Hepatocyte (in vitro differentiated cells): ENCODE results near the gene RSPH10B2. TPM values are rescaled to one million over a fixed set of nuclear protein-coding genes. Genes with fewer than 3 reads are reported as not detected.
"Not testable (repeated sequence)": the region's sequence is repeated elsewhere in the genome, so short reads cannot be mapped to it uniquely, and the experiment has no call there.

Experiments
- DNase-seq: peaks from one replicate; pipeline ENCODE4 v3.0.0-alpha.2; 2016; ENCODE audit warnings: low spot score
- H2AFZ ChIP-seq: fragments of 200-600 bp; sonication (generic); 2 replicates; pipeline ENCODE4 v1.6.0; 2016; ENCODE audit warnings: antibody characterized with exemption, mild to moderate bottlenecking
- H3K27ac ChIP-seq: fragments of 200-600 bp; sonication (generic); 2 replicates; pipeline ENCODE4 v1.5.1; 2016; ENCODE audit warnings: mild to moderate bottlenecking
- H3K27me3 ChIP-seq: fragments of 200-600 bp; sonication (generic); 2 replicates; pipeline ENCODE4 v1.6.1; 2016
- H3K36me3 ChIP-seq: fragments of 200-600 bp; sonication (generic); replicated peaks from 2 replicates; pipeline ENCODE4 v1.5.1; 2016; ENCODE audit warnings: low read depth; ENCODE audit not compliant: insufficient read depth
- H3K4me1 ChIP-seq: fragments of 200-600 bp; sonication (generic); 2 replicates; pipeline ENCODE4 v1.5.1; 2016; ENCODE audit warnings: mild to moderate bottlenecking, moderate library complexity; ENCODE audit not compliant: insufficient read depth
- H3K4me2 ChIP-seq: fragments of 200-600 bp; sonication (generic); 2 replicates; pipeline ENCODE4 v1.6.0; 2016
- H3K4me3 ChIP-seq: fragments of 200-600 bp; sonication (generic); 2 replicates; pipeline ENCODE4 v1.5.1; 2016; ENCODE audit warnings: mild to moderate bottlenecking
- H3K79me2 ChIP-seq: fragments of 200-600 bp; sonication (generic); 2 replicates; pipeline ENCODE4 v1.6.0; 2017; ENCODE audit warnings: mild to moderate bottlenecking
- H3K9me2 ChIP-seq: fragments of 200-600 bp; sonication (generic); replicated peaks from 2 replicates; pipeline ENCODE4 v1.6.0; 2017; ENCODE audit warnings: mild to moderate bottlenecking; ENCODE audit not compliant: insufficient read depth
- H3K9me3 ChIP-seq: fragments of 200-600 bp; sonication (generic); 2 replicates; pipeline ENCODE4 v1.5.1; 2016; ENCODE audit warnings: low read depth, mild to moderate bottlenecking
- H4K20me1 ChIP-seq: fragments of 200-600 bp; sonication (generic); 2 replicates; pipeline ENCODE4 v1.6.0; 2016; ENCODE audit warnings: mild to moderate bottlenecking; ENCODE audit not compliant: insufficient read depth, poor library complexity, severe bottlenecking
- EZH2 ChIP-seq: fragments of 200-600 bp; sonication (generic); IDR thresholded peaks from 2 replicates; pipeline ENCODE4 v1.6.1; 2016; ENCODE audit warnings: antibody characterized with exemption, mild to moderate bottlenecking, borderline replicate concordance
- EZH2phosphoT487 ChIP-seq: fragments of 200-600 bp; sonication (generic); IDR thresholded peaks from one replicate; pipeline ENCODE4 v1.6.1; 2018; ENCODE audit warnings: antibody characterized with exemption, mild to moderate bottlenecking, low read depth, moderate library complexity; ENCODE audit not compliant: unreplicated experiment, severe bottlenecking
- WGBS: methylation state at CpG from one replicate; pipeline ENCODE4 v1.1.6; 2016; ENCODE audit warnings: low lambda C conversion rate; ENCODE audit errors: missing lambda C conversion rate; 5-methylcytosine and 5-hydroxymethylcytosine counted together
- polyA plus RNA-seq: library from polyadenylated mRNA; unstranded; fragments of >200 nt; fragmentation: Nextera tagmentation; extraction: Ambion mirVana; gene quantifications from 2 replicates; pipeline ENCODE4 v1.2.1, GENCODE V29; 2016
- total RNA-seq: library from RNA; depleted of rRNA; stranded (reverse); fragments of >200 nt; gene quantifications from 2 replicates; pipeline ENCODE4 v1.2.3, GENCODE V29; 2014
- TF ChIP-seq, protein P1 (sequence below): fragments of 200-600 bp; sonication (generic); IDR thresholded peaks from 2 replicates; pipeline ENCODE4 v1.5.1; 2016; ENCODE audit warnings: antibody characterized with exemption, mild to moderate bottlenecking; ENCODE audit not compliant: poor library complexity

RSPH10B2 gene
- total and polyA plus RNA-seq, 2 experiments from 2014 or later: not detected

DNA sequence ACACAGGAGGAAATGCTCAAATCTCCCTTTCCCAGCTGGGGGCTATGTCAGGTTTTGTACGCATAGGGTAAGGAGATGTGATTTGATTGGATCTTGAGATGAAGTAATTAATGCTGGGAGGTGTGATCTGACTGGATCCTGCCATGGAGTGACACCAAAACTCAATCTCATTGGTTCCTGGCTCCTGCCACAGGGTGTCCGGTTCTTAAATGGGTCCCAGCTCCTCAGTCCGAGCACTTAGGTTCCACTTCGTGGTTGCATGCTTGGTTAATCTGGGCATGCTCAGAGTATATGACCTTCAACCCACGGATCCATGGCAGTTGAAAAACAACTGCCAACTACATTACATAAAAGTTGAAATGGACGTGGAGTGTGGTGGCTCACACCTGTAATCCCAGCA, 44.1 kb upstream of the RSPH10B2 start:
- no peak overlapping the region for H3K4me2 ChIP-seq
- H4K20me1 ChIP-seq: peaks cover 7% of the 10 kb centered on the region
- H3K9me3 ChIP-seq: no peaks in the 10 kb centered on the region
- no peaks in the 10 kb centered on the region for H3K36me3 ChIP-seq
- peaks cover 9% of the 10 kb centered on the region for H3K4me1 ChIP-seq
- H3K79me2 ChIP-seq: peaks cover 19% of the 10 kb centered on the region
- H3K27ac ChIP-seq: no peak overlapping the region
- H3K9me2 ChIP-seq: no peaks in the 10 kb centered on the region
- no peak overlapping the region for H2AFZ ChIP-seq
- H3K4me3 ChIP-seq: no peak overlapping the region
- peaks cover 9% of the 10 kb centered on the region for H3K27me3 ChIP-seq
- TF ChIP-seq, protein P1, sequence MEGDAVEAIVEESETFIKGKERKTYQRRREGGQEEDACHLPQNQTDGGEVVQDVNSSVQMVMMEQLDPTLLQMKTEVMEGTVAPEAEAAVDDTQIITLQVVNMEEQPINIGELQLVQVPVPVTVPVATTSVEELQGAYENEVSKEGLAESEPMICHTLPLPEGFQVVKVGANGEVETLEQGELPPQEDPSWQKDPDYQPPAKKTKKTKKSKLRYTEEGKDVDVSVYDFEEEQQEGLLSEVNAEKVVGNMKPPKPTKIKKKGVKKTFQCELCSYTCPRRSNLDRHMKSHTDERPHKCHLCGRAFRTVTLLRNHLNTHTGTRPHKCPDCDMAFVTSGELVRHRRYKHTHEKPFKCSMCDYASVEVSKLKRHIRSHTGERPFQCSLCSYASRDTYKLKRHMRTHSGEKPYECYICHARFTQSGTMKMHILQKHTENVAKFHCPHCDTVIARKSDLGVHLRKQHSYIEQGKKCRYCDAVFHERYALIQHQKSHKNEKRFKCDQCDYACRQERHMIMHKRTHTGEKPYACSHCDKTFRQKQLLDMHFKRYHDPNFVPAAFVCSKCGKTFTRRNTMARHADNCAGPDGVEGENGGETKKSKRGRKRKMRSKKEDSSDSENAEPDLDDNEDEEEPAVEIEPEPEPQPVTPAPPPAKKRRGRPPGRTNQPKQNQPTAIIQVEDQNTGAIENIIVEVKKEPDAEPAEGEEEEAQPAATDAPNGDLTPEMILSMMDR: no peak
- TF ChIP-seq EZH2 (no peak), EZH2phosphoT487 (no peak)
- 95% methylated on average over 6 of the region's 6 CpGs for WGBS
- DNase-seq: no peak

DNA sequence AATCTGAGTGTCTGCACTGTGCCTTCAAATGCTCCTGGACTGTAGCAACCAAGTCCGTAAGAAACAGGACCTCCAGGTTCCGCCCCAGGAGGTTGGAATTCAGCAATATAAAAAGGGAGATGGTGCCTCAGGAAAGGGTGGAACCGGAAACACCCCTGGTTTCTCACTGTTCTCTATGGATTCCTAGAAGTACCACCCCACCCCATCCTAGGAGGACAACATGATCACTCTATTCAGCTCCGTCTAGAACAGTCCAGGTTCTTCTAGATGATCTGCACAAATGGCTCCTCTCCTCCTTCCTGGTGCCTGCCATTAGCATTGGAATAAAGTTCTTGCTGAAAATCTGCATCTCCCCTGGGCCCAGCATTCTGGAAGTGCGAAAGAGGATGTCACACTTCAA, 39.5 kb upstream of the RSPH10B2 start:
- Histone ChIP-seq H3K27me3 (peaks cover 2% of the 10 kb centered on the region), H4K20me1 (no peaks in the 10 kb centered on the region), H3K4me3 (no peak overlapping the region), H3K4me2 (no peak overlapping the region), H3K4me1 (no peaks in the 10 kb centered on the region), H3K27ac (no peak overlapping the region), H3K79me2 (no peaks in the 10 kb centered on the region), H3K36me3 (no peaks in the 10 kb centered on the region), H3K9me2 (no peaks in the 10 kb centered on the region), H2AFZ (no peak overlapping the region), H3K9me3 (no peaks in the 10 kb centered on the region)
- WGBS: 85% methylated on average over 5 of the region's 5 CpGs
- TF ChIP-seq, protein P1: no peak
- no peak for TF ChIP-seq EZH2
- no peak for TF ChIP-seq EZH2phosphoT487
- no peak for DNase-seq

DNA sequence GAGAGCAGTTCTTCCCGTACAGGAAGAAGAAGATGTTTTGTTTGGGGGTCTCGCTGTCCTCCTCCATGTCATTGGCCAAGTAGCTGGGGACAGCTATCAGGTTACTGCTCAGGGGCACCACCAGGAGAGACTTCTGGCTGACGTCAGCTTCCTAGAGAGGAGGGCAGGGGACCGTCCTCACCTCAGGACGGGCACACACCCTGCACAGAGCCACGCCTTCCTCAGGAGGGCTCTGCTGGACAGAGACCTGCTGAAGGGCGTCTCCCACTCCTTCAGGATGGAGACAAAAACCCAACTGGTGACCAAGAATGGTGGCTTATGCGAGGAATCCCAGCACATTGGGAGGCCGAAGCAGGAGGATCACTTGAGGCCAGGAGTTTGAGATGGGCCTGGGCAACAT, 38.0 kb upstream of the RSPH10B2 start:
- not testable (repeated sequence) for H3K9me3 ChIP-seq, H4K20me1 ChIP-seq, H3K4me2 ChIP-seq, H3K4me1 ChIP-seq, H3K36me3 ChIP-seq, H2AFZ ChIP-seq, H3K9me2 ChIP-seq, DNase-seq, H3K27me3 ChIP-seq, H3K79me2 ChIP-seq, H3K27ac ChIP-seq, H3K4me3 ChIP-seq
- WGBS: 85% methylated on average over 9 of the region's 9 CpGs

DNA sequence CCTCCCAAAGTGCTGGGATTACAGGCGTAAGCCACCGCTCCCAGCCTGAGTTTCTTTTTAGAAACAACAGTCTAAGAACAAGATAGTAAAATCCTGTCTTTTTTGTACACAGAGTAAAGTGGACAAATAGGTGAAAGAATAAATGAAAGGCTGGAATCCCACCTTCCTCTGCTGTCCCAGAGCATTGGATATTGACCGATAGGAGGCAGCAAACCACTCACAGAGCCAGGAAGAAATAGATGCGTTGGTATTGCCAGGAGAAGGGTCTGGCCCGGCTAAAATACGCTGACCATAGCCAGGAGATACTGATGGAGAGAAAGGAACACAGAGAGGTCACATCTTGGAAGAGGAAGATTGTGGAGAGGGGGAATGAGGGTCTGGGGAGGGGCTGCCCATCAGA, 35.8 kb upstream of the RSPH10B2 start:
- no peak for TF ChIP-seq EZH2
- TF ChIP-seq, protein P1: no peak
- no peak for TF ChIP-seq EZH2phosphoT487

DNA sequence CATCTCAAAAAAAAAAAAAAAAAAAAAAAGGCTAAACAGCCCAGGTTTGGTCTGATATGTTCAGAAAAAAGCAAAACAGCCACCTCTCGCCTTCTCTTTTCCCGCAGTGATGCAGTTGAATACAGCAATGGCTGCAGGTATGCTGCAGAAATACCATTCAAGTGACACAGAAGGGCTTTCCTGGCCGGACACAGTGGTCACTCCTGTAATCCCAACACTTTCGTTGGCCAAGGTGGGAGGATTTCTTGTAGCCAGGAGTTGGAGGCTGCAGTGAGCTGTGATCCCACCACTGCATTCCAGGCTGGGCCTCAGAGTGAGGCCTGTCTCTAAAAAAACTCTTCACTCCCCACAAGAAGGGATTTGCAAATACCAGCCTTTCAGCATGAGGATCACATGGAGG, 29.6 kb upstream of the RSPH10B2 start:
- not testable (repeated sequence) for H4K20me1 ChIP-seq, H3K36me3 ChIP-seq, H3K4me1 ChIP-seq, H3K79me2 ChIP-seq, H3K27me3 ChIP-seq, H3K4me2 ChIP-seq, H3K4me3 ChIP-seq, H3K9me3 ChIP-seq, DNase-seq, H2AFZ ChIP-seq, H3K9me2 ChIP-seq, H3K27ac ChIP-seq
- WGBS: 87% methylated on average over 4 of the region's 4 CpGs

More for the DNA sequence above, 35.8 kb upstream of the RSPH10B2 start:
- Histone ChIP-seq H4K20me1 (no peaks in the 10 kb centered on the region), H3K4me3 (no peak overlapping the region), H3K4me1 (no peaks in the 10 kb centered on the region), H3K36me3 (no peaks in the 10 kb centered on the region), H3K9me2 (no peaks in the 10 kb centered on the region), H2AFZ (no peak overlapping the region), H3K27ac (no peak overlapping the region), H3K9me3 (no peaks in the 10 kb centered on the region), H3K79me2 (no peaks in the 10 kb centered on the region), H3K27me3 (no peaks in the 10 kb centered on the region), H3K4me2 (no peak overlapping the region)
- no peak for DNase-seq
- 72% methylated on average over 6 of the region's 6 CpGs for WGBS
